Astrocyte (in vitro differentiated cells and primary cell): Measurements from ENCODE around the gene MBD3L2B.

Source experiments
- CTCF ChIP-seq: IDR thresholded peaks from 2 replicates; pipeline ENCODE4 v1.5.1; 2011; ENCODE audit warnings: low read depth, mild to moderate bottlenecking, inconsistent platforms, low read length, moderate library complexity; ENCODE audit not compliant: insufficient read depth
- EZH2 ChIP-seq: IDR thresholded peaks from 2 replicates; pipeline ENCODE4 v1.6.1; 2012; ENCODE audit warnings: mild to moderate bottlenecking, low read length, inconsistent platforms; ENCODE audit not compliant: insufficient read depth

- TF ChIP-seq EZH2 (no peak), CTCF (no peak)
Measured at GRCh38 chr19:7069904-7070226, 48.6 kb upstream of the MBD3L2B start.
